GM19452 (cell line): ENCODE measurements around the gene DCC.

Experiments used
- ATAC-seq: cut with Tn5 transposase; IDR thresholded peaks from one replicate; pipeline ENCODE4 v1.9.1; 2021; ENCODE audit not compliant: unreplicated experiment

Gene DCC

DNA sequence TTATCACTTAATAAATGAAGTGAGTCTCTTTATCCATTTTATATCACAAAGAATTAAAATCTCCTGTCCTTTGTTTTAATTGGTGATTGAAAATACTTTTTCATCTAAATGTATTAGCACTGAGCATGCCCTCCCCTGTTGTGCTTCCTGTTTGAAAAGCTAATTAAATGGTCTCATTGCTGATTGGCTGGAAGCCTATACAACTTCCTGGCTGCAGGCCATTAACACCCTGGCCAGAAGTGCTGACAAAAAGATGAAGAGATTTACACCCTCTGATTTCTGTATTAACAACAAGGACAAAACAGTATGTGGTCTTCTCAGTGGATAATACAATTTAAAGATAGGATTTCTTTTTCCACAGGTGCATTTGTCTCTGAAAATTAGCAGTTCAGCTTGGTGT, 548.0 kb downstream of the DCC start:
- ATAC-seq, result no peak

DNA sequence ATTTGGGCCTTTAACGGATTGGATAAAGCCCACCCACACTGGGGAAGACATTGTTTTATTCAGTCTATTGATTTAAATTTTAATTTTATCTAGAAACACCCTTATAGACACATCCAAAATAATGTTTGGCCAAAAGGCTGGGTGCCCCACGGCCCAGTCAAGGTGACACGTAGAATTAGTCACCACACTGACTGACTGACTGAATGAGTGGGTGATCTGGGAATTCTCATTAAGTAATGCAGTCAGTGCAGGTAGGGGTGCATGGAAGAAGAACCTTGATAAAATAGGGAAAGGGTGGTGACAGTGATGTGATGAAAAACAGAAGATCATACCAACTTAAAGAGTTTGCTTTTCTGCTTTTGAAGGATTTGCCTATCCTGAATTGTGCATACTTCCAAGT, 554.8 kb downstream of the DCC start:
- ATAC-seq, result no peak

DNA sequence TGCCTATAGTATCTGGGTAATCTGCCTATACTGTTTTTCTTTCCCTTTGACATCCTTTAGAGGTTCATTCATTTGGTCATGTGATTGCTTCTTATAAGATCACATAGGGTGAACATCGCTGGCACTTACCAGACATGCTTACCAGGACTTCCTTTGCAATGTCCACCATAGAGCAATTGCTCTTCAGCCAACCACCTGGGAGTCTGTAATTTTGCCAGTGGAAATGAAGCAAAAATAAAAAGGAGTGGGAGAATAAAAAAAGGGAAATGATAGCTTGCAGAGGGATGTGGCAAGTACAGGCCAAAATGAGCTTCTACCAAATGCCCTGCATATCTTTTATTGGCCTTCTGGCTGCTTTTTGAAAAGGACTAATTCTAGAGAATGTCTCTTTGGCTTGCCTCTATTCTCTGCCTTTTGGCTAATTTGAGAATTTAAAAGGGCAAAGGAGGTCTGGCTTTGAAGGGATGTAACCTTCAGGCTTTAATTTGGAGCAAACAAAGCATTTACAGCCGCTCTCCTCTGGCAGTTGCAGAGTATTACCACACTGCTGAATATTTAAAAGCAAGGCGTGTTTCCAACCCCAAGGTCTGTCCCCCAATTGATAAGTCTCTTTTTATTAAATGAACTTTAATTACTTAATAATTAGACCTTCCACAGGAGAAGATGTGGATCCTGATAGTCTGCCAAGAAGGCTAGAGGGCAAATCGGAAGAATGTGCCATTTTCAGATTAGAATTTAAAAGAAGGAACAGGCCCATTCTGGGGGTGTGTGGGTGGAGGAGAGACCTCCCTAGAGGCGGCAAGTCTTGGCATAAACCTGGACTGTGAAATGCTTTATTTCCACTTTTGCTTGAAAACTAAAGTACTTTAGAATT, 557.9 kb downstream of the DCC start:
- ATAC-seq, result no peak

DNA sequence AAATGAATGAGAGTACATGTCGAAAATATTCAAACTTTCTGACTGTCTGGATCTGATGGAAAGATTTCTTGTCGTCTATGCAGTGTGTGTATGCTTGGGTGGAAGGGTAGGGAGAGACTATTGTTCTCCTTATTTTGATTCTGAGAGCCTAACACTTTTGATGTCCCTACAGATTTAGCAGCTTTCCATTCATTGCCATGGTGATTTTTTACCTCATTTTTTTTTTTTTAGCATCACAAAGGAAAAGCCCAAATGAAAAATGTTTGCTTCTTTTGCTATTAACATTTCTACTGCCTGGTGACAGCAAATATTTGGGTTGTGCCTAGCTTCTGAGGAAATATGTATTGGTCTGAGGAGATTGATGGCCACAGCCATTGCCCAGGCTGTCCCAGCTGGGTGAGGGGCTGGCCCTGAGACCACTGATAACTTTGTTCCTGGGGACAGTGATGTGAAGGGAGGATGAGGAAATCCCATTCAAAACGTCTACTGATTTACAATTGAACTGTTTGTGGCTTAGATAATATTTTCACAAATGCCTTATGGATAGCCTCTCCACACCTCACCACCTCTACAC, 558.6 kb downstream of the DCC start:
- ATAC-seq, result no peak

DNA sequence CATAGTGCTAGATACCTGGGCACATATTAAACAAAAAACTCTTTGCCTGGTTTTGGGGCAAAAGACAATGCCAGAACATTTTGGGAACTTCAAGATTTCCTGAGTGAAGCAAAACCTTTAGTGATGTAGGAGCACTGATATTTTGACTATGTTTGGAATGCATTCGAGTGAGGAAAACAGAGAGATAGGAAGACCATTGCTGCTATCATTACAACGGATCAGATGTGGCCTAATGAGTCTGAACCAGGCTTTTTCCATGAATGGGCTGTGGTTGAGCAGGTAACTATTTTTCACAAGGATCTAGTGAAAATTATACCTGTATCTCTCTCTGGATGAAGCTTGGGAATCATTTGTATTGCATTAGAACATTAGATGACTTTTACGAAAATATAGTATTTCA, 562.2 kb downstream of the DCC start:
- no peak for ATAC-seq

DNA sequence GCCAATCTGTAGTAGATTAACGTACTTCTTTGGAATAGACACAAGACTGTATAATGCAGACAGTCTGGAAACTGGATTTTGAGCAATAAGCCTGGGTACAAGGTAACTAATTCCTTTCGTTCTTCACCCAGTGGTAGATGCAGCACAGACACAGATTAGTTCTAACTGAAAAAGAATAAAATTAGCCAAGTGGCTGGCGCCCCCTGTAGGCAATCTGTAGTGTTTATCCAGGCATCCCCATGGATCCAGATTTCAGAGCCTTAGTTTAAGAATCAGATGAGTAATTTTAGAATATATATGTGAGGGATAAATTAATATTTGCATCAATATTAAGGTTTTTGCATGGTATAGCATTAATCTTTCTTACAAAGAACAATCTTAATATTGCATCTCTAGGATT, 563.9 kb downstream of the DCC start:
- no peak for ATAC-seq

DNA sequence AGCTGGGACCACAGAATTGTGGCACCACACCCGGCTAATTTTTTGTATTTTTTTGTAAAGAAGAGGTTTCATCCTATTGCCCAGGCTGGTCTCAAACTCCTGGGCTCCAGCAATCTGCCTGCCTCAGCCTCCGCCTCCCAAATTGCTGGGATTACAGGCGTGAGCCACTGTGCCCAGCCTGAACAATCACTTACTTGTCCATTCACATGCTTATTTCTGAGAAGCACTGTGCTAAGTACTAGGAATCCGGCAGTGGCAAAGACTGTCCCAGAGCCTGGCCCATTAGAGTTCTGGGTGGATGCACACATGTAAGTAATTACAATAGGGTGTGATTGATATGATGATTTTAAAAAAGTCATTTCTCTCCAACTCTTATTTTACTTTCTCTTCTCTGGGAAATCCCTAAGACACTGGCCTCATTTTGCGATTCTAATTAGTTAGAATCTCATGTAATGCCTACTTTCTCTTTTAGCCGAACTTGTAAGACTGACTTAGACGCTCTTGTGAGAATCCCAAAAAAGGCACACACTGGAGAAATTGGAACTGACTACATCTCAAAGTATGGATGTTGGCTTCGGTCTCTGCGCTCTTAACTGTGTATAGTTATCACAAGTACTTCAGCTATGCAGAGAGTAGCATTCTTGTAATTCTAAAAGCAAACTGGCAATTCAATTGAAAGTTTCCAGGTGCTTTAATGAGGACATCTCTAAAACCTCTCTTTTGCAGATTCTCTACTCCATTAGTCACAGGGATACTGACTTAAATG, 567.7 kb downstream of the DCC start:
- no peak for ATAC-seq

DNA sequence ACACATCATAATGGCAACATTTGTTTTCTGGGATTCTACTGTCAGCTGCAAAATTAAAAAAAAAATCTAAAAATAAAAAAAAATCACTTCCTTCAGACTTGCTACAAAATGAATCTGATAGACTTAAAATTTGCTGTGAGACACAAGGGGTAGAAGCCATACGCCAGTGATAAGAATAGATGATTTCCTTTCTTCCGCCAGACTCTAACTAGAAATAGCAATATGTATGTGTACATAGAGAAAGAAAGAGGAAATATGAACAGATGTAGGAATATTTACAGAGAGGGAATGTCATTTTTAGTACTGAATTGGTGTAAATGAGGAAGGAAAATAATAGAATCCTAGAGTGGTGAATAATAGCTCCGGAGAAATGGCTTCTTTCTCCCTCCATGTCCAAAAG, 574.2 kb downstream of the DCC start:
- ATAC-seq, result no peak

DNA sequence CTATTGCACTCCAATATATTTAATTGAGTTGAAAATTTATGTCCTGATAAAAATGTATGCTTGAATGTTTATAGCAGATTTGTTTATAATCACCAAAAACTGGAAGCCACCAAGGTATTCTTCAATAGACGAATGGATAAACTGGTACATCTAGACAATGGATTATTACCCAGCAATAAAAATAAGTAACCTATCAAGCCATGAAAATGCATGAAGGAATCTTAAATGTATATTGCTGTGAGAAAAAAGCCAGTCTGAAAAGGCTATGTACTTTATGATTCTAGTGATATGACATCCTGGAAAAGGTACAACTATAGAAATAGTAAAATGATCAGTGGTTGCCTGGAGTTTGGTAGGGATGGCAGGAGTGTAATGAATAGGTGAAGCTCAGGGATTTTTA, 580.7 kb downstream of the DCC start:
- ATAC-seq, result no peak

DNA sequence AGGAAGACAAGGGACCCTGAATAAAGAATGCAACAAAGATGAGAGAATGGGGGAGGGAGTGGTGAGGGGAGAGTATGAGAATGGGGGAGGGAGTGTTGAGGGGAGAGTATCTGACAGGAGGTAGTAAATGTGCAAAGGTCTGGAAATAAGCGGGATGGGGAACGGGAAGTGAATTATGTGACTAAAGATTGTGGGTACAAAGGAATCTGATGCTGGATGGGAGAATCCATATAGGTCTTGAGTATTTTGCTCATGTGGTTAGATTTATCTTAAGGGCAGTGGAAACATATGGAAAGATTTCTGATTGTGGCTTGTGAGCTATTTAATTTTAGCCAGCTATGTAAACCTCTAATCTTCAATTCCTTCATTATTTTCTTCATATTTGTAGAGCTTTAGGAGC, 593.4 kb downstream of the DCC start:
- no peak for ATAC-seq

DNA sequence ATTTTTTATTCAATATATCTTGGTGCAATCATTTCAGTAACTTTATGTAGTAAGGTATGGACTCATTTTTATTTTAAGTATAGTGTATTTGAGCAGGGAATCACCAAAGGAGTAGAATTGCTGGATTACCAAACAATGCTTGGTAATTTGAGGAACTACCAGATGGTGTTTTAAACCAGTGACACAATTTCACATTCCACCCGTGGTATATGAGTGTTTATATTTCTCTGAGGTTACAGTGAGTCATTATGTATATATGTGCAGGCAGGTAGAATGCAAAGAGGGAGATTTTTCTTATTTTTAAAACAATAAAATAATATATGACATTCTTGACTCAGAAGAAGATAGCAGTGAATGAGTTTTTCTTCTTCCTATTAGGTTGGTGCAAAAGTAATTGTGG, 596.9 kb downstream of the DCC start:
- ATAC-seq, result no peak

DNA sequence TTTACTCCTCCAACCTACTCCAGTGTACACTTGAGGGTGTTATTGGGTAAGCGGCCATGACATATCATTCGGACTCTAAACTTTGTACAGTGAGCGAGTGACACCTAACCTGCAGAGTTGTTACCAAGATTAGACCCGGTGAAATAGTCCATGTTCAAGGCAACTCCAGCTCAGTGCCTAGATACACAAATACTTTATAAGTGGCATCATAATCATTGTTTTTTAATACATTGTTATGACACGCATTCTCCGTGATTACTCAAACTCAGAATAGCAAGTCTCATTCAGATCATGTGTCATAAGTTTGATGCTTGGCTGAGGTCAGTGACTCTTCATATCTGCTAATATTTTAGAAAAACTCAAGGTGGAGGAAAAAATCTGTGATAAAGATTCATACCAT, 597.8 kb downstream of the DCC start:
- ATAC-seq, result no peak

DNA sequence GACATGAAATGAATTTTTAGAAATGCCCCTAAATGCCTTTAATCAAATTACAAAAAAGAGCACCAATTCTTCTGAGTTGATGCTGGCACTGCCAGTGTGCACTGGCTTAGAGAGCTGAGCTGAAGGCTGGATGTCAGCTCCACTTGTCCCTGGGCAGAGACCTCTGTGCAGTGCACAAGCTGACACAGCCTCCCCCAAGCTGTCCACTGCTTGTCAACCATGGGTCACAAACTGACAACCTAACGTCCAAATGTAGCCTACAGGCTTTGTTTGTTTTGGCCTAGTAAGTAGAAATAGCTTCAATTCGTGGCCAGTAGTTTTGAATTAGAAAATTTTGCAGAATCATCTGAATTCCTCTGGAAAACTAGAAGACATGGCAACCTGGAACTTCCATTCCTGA, 605.6 kb downstream of the DCC start:
- no peak for ATAC-seq

DNA sequence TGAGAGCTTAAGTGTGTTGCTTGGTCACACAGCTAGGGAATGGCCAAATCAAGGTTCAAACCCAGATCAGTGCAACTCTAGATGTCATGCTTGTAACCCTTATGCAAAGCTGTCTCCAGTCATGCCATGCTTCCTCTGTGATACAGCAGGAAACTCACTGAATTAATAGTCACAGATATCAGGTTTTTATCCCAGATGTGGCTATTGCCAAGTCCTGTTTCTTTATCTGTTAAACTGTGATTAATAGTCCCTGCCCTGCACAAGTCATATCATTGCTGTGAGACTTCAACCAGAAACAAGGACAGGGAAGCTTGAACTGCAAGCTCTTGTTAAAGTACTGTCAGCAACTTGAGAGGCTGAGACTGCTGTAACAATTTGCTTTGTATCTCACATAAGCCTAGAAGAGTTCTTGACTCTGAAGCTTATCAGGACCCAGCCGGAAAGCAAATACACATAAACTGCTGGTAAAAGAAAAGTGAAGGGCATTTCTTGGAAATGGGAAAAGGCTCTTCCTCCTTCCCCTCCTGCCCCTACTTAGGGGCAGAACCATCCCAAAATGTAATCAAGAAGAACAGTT, 609.0 kb downstream of the DCC start:
- ATAC-seq, result no peak

DNA sequence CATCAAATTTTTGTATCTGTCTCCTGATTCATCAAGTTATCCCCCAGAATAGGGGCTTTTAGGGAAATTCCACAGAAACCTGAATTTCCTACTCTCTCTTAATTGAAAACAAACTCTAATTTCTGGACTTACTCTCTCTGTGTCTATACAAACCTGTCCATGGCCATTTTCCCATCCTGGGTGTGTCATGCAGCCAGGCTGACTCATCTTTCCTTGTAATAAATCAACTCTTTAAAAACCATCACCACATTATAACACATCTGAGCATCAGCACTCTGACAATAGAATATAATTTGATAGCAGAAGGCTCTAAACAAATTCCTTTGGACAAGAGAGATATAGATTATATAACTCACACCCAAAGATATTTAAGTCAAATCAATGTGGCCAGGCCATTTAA, 610.2 kb downstream of the DCC start:
- ATAC-seq, result no peak

DNA sequence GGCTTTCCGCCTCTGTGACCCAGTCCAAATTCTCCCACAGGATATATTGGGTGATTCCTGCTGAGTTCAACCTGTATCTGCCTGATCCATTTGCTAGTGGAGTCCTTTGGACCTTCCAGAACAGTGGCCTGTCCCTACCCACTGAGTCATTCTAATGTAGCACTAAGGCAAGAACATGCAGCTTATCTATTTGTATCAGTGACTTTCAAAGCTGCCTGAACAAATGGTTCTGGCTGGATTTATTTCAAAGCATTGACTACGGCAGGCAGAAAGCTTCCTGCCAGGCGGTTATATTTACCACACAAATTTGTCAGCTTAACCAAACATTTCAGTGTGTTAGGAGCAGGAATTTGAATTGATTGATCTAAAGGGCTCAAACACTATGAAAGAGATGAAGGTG, 613.4 kb downstream of the DCC start:
- ATAC-seq, result no peak

DNA sequence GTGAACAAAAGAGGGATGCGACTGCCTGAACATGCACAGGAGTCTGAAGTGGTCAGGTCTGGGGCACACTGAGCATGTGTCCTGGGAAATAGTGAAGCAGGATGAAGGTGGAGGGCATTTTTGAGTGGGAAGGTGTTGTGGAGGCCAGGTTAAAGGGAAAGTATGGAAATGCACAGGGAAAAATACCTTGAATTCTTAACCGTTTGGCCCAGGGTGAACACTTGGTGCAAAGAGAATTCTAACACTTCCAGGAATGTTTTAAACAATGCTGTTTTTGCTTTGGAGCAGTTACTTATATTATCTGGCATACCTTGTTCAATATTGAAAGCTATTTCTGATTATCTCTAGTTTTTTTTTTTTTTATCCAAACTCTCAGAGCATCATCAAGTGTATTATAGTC, 623.5 kb downstream of the DCC start:
- ATAC-seq, result no peak

DNA sequence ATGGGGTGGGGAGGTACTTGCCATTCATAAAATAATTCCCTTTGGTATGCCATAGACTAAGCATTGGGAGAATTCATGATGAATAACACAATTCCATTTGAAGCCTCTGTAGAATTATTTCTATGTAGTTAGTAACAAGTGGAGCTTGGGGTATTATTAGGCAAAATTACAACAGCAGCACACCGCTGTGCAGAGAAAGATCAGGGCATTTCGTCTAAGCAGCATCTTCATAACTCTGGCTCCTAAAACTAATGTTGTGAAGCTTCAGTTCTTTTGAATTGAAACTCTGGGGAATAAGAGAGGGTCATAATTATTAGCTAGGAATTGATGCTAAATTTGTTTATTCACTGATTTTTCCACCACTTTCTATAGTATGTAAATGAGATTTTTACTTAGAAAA, 630.7 kb downstream of the DCC start:
- no peak for ATAC-seq

DNA sequence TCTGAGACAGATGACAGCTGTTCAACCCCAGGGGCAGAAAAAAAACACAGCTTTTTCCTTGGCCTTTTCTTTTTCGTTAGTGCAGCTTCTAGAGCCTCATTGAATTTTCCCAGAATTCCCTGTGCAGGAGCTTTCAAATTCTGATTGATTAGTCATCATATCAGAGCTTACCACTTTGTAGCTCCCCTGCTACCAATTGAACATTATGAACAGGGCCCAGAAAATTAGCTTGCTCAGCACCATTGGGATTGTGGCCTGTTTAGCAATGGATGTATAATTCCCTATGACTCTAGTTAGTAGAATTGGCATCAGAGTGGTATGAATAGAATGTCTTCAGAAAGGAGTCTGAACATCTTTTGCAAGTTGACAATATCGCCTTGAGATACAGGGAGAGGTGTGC, 631.1 kb downstream of the DCC start:
- no peak for ATAC-seq

DNA sequence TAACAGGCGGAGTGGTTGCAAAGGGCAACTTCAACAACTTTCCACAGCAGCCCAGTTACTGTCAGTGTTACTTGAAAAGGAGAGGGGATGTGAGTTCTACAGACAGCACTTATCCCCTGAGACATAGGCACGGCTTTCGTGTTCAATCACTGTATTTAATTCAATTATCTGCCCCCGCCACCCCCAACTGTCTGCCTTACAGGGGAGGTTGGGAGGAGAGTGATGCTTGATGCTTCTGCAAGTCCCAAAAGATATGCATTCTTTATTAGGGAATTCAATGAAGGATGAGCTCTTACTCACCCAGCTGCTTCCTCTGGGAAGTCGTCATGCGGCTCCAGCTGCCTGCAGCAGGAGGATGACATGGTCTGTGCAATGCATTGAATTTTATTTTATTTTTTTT, 639.9 kb downstream of the DCC start:
- ATAC-seq, result no peak

DNA sequence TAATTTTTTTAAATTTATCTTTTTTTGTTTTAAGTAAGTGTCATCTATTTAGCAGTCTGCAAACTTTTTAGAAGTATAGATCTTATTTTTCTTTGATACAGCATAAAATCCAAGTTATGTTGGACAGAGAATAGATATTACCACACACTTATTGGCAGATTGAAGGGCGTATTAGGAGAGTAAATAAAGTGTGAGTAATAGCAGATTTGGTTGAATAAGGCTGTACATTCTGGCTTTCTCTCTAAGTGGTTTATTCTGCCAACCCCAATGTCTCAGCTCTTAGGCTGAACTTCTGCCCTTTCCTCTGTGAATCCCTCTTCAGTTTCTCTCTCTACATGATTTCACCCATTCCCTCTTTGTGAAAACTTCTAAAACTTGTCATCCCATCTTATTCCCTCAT, 651.2 kb downstream of the DCC start:
- no peak for ATAC-seq

DNA sequence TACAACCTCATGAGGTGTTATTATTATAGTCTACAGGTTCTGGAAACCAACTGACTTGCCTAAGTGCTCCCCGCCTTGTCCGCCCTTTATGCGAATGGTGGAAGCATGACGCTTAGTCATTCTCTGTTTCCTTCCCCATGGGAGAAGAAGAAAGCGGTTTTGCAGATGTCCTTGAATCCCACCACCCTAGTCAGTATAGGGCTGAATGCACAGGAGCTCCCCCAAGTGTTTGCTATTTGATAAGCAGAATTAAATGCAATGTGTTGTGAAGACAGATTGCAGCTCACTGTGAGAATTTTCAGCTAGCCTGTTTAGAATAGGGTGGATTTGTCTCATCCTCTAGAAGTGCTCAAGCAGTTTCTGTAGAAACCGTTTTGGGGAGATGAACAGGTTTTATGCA, 652.0 kb downstream of the DCC start:
- no peak for ATAC-seq
